Measurements from ENCODE around the gene KRTAP5-6. TPM values are rescaled to one million over a fixed set of nuclear protein-coding genes. Genes with fewer than 3 reads are reported as not detected.

KRTAP5-6 gene
- total RNA-seq, 3 donors from 2014 or later = not detected

DNA sequence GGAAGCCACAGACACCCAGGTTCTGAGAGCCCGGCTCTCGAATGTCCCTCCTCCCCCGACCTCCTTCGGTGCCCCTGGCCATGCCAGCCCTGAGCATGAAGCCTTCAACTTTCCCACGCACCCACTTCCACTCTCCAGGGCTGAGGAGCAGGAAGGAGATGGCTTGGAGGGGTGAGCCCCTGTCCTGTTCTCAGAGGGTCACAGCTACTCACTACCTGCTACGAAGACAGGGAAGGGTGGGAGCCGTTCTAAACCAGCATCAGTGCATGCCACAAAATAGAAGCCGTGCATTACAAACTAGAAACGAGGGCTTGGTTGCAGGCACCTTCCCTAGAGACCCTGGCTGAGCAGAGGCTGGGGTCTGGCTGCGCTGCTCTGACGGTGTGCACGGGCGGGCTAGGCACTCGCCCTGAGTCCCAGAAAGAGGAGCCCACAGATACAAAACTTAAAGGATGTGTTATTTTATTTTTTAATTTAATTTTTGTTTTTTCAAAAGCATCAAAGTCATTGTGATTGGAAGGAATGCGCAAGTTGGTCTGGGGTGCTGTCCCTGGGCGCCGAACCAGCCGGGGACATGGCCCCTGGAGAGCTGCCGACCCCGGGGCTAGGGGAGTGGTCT, 4.2 kb upstream of the KRTAP5-6 start:
- intact Hi-C loops (cut with DNase I; ENCODE audit: low total_unique reads) = loop anchor here (2.0 to 5.0 kb wide), 3 partner anchors 76 to 464 kb away; no protein-coding TSS in a partner anchor
- Histone ChIP-seq H3K27me3 (peaks cover 0 to 20% of the 10 kb centered on the region in 2 donors), H3K4me3 (peak overlapping the region in 1 of 3 donors; percentile 65), H3K9me3 (no peaks in the 10 kb centered on the region), H3K4me1 (peaks cover 10 to 12% of the 10 kb centered on the region in 2 donors), H3K36me3 (no peaks in the 10 kb centered on the region), H3K27ac (peak overlapping the region in 1 of 2 donors; percentile 36)
- no peak for DNase-seq (ENCODE audit: low spot score in 2 of 2)
- TF ChIP-seq, protein P1, sequence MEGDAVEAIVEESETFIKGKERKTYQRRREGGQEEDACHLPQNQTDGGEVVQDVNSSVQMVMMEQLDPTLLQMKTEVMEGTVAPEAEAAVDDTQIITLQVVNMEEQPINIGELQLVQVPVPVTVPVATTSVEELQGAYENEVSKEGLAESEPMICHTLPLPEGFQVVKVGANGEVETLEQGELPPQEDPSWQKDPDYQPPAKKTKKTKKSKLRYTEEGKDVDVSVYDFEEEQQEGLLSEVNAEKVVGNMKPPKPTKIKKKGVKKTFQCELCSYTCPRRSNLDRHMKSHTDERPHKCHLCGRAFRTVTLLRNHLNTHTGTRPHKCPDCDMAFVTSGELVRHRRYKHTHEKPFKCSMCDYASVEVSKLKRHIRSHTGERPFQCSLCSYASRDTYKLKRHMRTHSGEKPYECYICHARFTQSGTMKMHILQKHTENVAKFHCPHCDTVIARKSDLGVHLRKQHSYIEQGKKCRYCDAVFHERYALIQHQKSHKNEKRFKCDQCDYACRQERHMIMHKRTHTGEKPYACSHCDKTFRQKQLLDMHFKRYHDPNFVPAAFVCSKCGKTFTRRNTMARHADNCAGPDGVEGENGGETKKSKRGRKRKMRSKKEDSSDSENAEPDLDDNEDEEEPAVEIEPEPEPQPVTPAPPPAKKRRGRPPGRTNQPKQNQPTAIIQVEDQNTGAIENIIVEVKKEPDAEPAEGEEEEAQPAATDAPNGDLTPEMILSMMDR (IDR thresholded peaks at IDR 0.05) = no peak
- no peak for TF ChIP-seq POLR2A (IDR thresholded peaks at IDR 0.05)
- no peak for TF ChIP-seq POLR2AphosphoS5 (IDR thresholded peaks at IDR 0.05)

DNA sequence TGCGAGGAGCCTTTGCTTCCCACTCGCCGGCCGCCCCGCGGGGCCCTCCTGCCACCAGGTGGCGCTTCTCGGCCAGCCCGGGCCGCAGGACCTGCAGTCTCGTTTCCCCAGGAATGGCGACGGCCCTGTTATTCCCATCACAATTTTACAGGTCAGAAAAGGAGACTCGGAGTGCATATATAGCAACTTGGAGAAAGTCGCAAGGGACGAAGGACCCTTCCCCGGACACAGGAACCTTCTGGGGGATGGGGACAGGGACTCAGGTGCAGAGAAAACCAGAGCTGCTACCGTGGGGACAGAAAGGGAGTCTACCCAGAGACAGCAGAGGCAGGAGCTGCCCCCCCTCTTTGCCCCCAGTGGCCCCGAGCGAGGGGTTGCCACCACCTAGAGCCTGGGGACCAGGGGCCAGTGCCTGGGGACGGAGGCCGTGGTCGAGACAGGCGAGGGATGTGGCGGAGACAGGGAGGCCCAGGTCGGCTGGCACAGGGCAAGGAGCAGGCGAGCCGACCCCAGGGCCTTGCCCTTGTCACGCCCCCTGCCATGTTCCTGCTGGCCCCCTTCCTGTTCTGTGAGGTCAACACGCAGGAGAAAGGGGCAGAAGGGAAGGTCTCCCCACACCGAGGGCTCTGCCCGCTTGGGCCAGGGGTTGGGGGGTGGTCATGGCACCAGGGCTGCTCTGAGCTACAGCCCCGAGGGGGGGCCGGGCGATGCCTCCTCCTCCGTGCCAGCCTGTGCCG, 3.5 kb upstream of the KRTAP5-6 start:
- H3K4me3 ChIP-seq = peak overlapping the region; percentile 37 to 65 (median 38)
- H3K9me3 ChIP-seq = no peaks in the 10 kb centered on the region
- DNase-seq (ENCODE audit: low spot score in 2 of 2) = peak; percentile 64 to 79
- H3K27me3 ChIP-seq = peaks cover 0 to 20% of the 10 kb centered on the region in 2 donors
- TF ChIP-seq POLR2AphosphoS5 (IDR thresholded peaks at IDR 0.05) (no peak), POLR2A (IDR thresholded peaks at IDR 0.05) (no peak)
- TF ChIP-seq, protein P1 (IDR thresholded peaks at IDR 0.05) = peak; percentile 78 to 92 (median 83)
- intact Hi-C loops (cut with DNase I; ENCODE audit: low total_unique reads) = loop anchor here (2.0 to 5.0 kb wide), 3 partner anchors 75 to 464 kb away; no protein-coding TSS in a partner anchor
- H3K4me1 ChIP-seq = peaks cover 10 to 12% of the 10 kb centered on the region in 2 donors
- peak overlapping the region; percentile 4 to 36 for H3K27ac ChIP-seq
- no peaks in the 10 kb centered on the region for H3K36me3 ChIP-seq

DNA sequence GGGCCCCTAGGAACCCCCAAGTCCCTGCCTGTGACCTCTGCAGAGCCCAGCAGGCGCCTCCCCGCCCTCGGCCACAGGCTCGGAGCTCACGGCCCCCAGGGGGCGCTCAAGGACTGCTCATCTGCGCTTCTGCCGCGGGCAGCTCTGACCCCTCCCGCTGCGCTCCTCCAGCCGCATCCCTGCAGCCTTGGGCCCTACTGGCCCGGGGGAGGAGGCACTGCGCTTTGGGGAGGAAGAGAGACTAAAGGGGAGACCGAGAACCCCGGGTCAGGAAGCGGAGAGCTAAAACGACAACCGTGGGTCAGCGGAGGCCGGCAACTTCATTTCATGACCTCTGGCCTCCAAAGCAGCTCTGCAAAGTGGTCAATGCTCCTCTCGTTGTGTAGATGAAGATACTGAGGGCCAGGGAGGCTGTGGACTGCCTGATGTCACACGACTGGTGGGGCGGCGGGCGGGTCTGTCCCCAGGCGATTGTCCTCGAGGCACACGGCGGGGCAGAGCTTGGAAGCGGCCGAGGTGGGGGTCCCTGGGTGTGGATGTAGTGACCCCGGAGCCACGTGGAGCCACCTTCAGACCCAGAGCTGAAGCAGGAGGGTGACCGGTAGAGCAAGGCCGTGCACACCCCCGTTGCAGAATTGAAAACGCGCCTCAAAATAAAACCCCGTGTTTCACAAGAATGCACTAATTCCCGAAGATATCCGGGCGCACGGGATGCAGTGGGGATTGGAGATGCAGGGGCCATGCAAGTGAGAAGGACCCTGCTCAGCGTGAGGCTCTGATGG, 2.7 kb upstream of the KRTAP5-6 start:
- TF ChIP-seq POLR2A (IDR thresholded peaks at IDR 0.05) (no peak), POLR2AphosphoS5 (IDR thresholded peaks at IDR 0.05) (no peak)
- TF ChIP-seq, protein P1 (IDR thresholded peaks at IDR 0.05) = peak; percentile 68 to 95 (median 85)

DNA sequence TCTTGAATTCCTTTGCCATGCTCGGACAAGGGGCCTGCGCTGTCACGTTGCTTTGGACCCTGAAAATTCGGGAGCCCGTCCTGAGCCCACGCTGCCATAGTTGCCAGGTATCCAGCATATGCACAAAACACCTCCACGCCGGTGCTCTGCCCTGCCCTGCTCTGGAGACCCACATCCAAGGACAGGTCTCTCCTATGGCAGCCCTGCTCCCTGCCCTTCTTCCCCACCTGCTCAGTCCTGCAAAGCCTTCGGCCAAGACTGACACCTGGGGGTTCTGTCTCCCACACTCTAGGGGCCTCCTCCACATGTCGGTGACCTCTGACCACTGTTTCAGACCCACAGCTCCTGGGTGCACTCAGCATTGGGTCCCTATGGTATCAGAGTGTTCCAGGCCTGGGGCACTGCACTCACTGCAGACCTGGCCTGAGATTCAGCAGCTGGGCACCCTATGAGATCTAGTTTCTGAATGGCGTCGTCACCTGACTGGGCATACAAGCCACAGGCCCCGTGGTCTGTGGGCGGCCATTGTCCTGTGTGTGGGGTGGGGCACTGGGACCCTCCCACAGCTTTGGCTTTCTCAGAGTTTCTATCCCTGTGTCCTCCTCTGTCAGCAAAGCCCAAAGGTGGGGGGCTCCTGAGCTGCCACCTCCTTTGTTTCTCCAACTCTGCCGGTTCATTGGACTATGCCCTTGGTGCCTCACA, 2.0 kb upstream of the KRTAP5-6 start:
- no peak overlapping the region for H3K27ac ChIP-seq
- peaks cover 0 to 20% of the 10 kb centered on the region in 2 donors for H3K27me3 ChIP-seq
- DNase-seq (ENCODE audit: low spot score in 2 of 2) = no peak
- no peaks in the 10 kb centered on the region for H3K36me3 ChIP-seq
- H3K4me3 ChIP-seq = no peak overlapping the region
- intact Hi-C loops (cut with DNase I; ENCODE audit: low total_unique reads) = loop anchor here (5.0 kb wide), 1 partner anchor 462 kb away; no protein-coding TSS in a partner anchor
- no peaks in the 10 kb centered on the region for H3K9me3 ChIP-seq
- TF ChIP-seq POLR2AphosphoS5 (IDR thresholded peaks at IDR 0.05) = no peak
- peaks cover 10 to 12% of the 10 kb centered on the region in 2 donors for H3K4me1 ChIP-seq

More for the DNA sequence above, 2.7 kb upstream of the KRTAP5-6 start:
- Histone ChIP-seq H3K27me3 (peaks cover 0 to 20% of the 10 kb centered on the region in 2 donors), H3K27ac (peak overlapping the region; percentile 4 to 36), H3K9me3 (no peaks in the 10 kb centered on the region), H3K4me3 (peak overlapping the region; percentile 37 to 65 (median 38)), H3K36me3 (no peaks in the 10 kb centered on the region), H3K4me1 (peaks cover 10 to 12% of the 10 kb centered on the region in 2 donors)
- peak; percentile 65 to 76 for DNase-seq (ENCODE audit: low spot score in 2 of 2)
- intact Hi-C loops (cut with DNase I; ENCODE audit: low total_unique reads) = loop anchor here (5.0 kb wide), 1 partner anchor 463 kb away; no protein-coding TSS in a partner anchor
